ENCODE results near the gene IDE. TPM values are rescaled to one million over a fixed set of nuclear protein-coding genes. Genes with fewer than 3 reads are reported as not detected.

The IDE gene
- total RNA-seq, 1 donor from 2014 or later = 17.2 TPM

DNA sequence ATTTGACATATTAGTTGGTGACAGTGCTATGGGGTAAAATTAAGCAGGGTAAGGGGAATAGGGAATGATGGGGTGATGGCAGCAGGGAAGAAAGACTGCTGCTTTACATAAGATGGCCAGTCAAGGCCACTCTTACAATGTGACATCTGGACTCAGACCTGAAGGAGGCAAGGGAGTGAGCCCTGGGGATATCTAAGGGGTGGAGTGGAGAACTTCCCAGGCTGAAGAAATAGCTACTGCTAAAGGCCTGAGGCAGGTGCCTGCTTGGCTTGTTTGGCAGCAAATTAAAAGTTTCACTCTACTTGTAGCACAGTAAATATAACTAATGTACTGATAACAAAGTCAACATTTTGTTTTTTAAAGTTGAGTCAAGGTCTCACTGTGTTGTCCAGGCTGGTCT is 93.5 kb downstream of the IDE start:
- DNase-seq = no peak
- Mint-ChIP-seq H3K9me3 (ENCODE audit: unreplicated experiment) (no peaks in the 10 kb centered on the region), H3K27me3 (ENCODE audit: unreplicated experiment) (peaks cover 2% of the 10 kb centered on the region), H3K27ac (ENCODE audit: unreplicated experiment) (no peak overlapping the region), H3K4me3 (ENCODE audit: unreplicated experiment) (no peak overlapping the region), H3K4me1 (ENCODE audit: low read depth, unreplicated experiment) (peaks cover 8% of the 10 kb centered on the region), H3K36me3 (ENCODE audit: unreplicated experiment) (no peaks in the 10 kb centered on the region)
- TF ChIP-seq, protein P1, sequence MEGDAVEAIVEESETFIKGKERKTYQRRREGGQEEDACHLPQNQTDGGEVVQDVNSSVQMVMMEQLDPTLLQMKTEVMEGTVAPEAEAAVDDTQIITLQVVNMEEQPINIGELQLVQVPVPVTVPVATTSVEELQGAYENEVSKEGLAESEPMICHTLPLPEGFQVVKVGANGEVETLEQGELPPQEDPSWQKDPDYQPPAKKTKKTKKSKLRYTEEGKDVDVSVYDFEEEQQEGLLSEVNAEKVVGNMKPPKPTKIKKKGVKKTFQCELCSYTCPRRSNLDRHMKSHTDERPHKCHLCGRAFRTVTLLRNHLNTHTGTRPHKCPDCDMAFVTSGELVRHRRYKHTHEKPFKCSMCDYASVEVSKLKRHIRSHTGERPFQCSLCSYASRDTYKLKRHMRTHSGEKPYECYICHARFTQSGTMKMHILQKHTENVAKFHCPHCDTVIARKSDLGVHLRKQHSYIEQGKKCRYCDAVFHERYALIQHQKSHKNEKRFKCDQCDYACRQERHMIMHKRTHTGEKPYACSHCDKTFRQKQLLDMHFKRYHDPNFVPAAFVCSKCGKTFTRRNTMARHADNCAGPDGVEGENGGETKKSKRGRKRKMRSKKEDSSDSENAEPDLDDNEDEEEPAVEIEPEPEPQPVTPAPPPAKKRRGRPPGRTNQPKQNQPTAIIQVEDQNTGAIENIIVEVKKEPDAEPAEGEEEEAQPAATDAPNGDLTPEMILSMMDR (IDR thresholded peaks at IDR 0.05; ENCODE audit: partially characterized antibody, unreplicated experiment) = no peak

DNA sequence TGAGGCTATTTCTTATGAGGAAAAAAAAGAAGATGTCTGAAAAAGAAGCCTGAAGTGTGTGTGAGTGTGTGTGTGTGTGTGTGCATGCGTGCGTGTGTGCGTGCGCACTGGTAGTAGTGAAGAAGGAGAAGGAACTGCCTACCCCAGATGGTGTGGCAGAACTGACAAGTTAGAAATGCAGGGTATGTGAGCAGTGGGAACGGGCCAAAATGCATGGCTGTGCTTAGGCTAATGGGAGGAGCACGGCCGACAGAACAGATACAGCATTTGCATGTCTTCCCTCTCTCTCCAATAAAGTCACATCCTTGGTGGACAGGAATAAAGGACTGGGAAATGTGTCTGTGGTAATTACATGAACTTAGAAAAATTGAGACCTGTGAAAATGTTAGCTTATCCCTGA is 94.3 kb downstream of the IDE start:
- TF ChIP-seq, protein P1 (IDR thresholded peaks at IDR 0.05; ENCODE audit: partially characterized antibody, unreplicated experiment) = no peak
- no peak overlapping the region for H3K4me3 Mint-ChIP-seq (ENCODE audit: unreplicated experiment)
- peak; percentile 23 for DNase-seq
- H3K36me3 Mint-ChIP-seq (ENCODE audit: unreplicated experiment) = no peaks in the 10 kb centered on the region
- peaks cover 2% of the 10 kb centered on the region for H3K27me3 Mint-ChIP-seq (ENCODE audit: unreplicated experiment)
- H3K9me3 Mint-ChIP-seq (ENCODE audit: unreplicated experiment) = no peaks in the 10 kb centered on the region
- H3K27ac Mint-ChIP-seq (ENCODE audit: unreplicated experiment) = peak overlapping the region; percentile 36
- H3K4me1 Mint-ChIP-seq (ENCODE audit: low read depth, unreplicated experiment) = peaks cover 8% of the 10 kb centered on the region

DNA sequence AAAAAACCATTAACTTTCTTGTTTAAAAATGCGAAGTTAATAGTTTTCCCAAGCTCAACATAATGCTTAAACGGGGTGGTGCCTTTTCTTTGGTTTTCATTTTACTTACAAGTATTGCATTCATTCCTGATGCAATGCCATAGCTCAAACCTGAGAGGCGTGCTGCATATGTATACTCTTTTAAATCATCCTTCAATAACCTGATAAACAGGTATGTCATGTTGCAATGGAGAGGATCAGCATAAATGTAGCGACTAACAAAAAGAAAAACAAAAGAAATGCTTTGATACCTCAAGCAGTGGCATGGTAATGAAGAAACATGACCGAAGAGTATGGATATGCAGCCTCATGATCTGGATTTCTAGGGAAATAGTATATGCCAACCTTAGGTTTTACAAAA is 95.4 kb downstream of the IDE start:
- Mint-ChIP-seq H3K27ac (ENCODE audit: unreplicated experiment) (no peak overlapping the region), H3K27me3 (ENCODE audit: unreplicated experiment) (peaks cover 2% of the 10 kb centered on the region), H3K36me3 (ENCODE audit: unreplicated experiment) (no peaks in the 10 kb centered on the region), H3K4me3 (ENCODE audit: unreplicated experiment) (no peak overlapping the region), H3K9me3 (ENCODE audit: unreplicated experiment) (no peaks in the 10 kb centered on the region), H3K4me1 (ENCODE audit: low read depth, unreplicated experiment) (peaks cover 8% of the 10 kb centered on the region)
- TF ChIP-seq, protein P1 (IDR thresholded peaks at IDR 0.05; ENCODE audit: partially characterized antibody, unreplicated experiment) = no peak
- DNase-seq = no peak

DNA sequence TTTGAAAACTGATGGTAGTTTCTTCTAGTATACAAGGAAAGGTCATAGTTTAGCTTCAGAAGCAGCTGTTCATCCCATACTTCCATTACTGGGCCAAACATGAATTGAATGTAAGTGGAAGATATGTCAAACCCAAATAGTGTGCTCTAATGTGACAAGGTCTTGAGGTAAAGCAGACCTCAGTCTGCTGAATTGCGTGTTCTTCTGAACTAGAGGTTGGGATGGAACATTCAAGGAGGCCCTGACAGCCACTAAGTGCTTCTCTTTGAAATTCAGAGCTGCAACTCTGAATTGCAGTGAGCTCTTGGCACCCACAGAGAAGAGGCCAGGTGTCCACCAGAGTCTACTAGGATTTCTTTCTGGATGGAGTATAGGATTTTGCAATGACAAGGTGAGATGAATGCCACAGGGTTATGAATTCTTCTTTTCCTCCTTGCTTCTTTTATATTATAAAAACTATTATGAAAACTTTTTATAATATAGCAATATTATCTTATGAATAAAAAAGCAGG is 98.5 kb downstream of the IDE start:
- TF ChIP-seq, protein P1 (IDR thresholded peaks at IDR 0.05; ENCODE audit: partially characterized antibody, unreplicated experiment) = no peak
- Mint-ChIP-seq H3K9me3 (ENCODE audit: unreplicated experiment) (no peaks in the 10 kb centered on the region), H3K4me3 (ENCODE audit: unreplicated experiment) (no peak overlapping the region), H3K27me3 (ENCODE audit: unreplicated experiment) (no peaks in the 10 kb centered on the region), H3K27ac (ENCODE audit: unreplicated experiment) (no peak overlapping the region), H3K4me1 (ENCODE audit: low read depth, unreplicated experiment) (peaks cover 8% of the 10 kb centered on the region), H3K36me3 (ENCODE audit: unreplicated experiment) (no peaks in the 10 kb centered on the region)
- no peak for DNase-seq

DNA sequence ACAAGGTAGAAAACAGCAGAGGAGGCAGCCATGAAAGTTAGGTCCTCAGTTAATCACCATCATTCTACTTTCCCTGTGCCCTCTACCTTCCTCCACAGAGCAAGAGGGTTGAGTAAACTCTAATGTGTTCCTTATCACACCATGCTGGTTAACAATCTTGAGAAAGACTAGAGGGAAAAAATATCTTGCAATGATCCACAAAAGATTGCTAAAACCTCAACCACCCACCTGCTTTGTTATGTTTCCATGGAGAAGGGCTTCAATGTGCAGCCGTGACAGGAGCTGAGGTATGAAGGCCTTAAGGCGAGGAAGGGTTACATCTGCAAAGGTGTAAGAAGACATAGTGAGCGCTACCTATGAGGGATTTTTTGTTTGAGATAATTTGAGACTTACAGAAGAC is 103.9 kb downstream of the IDE start:
- no peaks in the 10 kb centered on the region for H3K36me3 Mint-ChIP-seq (ENCODE audit: unreplicated experiment)
- peaks cover 1% of the 10 kb centered on the region for H3K27me3 Mint-ChIP-seq (ENCODE audit: unreplicated experiment)
- no peak overlapping the region for H3K4me3 Mint-ChIP-seq (ENCODE audit: unreplicated experiment)
- no peaks in the 10 kb centered on the region for H3K9me3 Mint-ChIP-seq (ENCODE audit: unreplicated experiment)
- H3K4me1 Mint-ChIP-seq (ENCODE audit: low read depth, unreplicated experiment) = no peaks in the 10 kb centered on the region
- DNase-seq = no peak
- H3K27ac Mint-ChIP-seq (ENCODE audit: unreplicated experiment) = no peak overlapping the region
- TF ChIP-seq, protein P1 (IDR thresholded peaks at IDR 0.05; ENCODE audit: partially characterized antibody, unreplicated experiment) = no peak

All from glutamatergic neuron (in vitro differentiated cells).